ENCODE measurements around the gene TSHZ2. TPM values are rescaled to one million over a fixed set of nuclear protein-coding genes. Genes with fewer than 3 reads are reported as not detected.

Gene TSHZ2
- total and polyA plus RNA-seq, 2 of the 4 experiments (the other 2 are of a cell fraction) = under 0.01 to 0.02 TPM

DNA sequence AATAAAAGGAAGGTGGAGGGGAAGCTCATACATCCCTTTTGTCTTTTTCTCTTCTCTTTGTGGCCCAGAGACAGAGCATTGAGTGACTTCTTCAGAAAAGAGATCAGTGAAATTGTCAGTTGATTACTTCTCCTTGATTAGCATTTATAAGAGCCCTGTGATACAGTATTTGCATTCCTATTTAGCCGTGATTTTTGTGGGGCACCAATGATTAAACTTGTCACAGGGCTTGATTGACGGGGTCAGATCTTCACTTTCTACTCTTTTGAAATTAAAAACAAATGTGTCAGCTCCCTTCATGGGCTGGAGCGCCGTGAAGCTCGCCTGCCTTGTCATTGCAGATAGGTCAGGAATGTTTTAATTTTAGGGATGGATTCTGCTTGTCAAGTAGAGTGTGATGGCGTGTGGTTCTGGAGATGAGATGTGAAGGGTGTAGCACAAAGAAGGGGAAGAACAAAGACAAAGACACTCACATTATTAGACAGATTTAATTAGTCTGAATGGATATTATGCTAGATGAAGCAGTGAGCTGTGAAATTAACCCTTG, 454.7 kb downstream of the TSHZ2 start:
- WGBS, 2 experiments (ENCODE audit: extremely low coverage in 2 of 2, insufficient read length in 1 of 2) = 40% methylated on average over 1 of the region's 6 CpGs; no CpG with 5 or more reads in 1 of the 2 experiments

More for the DNA sequence above, 454.7 kb downstream of the TSHZ2 start:
- H3K18ac ChIP-seq (ENCODE audit: low read depth, low read length) = no peak overlapping the region
- DNase-seq (no peak), ATAC-seq (ENCODE audit: low read depth) (no peak)
- no peak overlapping the region for H4K5ac ChIP-seq (ENCODE audit: low read depth, low read length)
- no TSS peak for BruUV-seq (replicated peaks)
- intact Hi-C loops (cut with micrococcal nuclease) = no loop called here
- no peak overlapping the region for H3K56ac ChIP-seq (ENCODE audit: extremely low read depth, insufficient read depth, low read length)
- no peaks in the 10 kb centered on the region for H3K36me3 ChIP-seq (ENCODE audit: control insufficient read depth, insufficient read depth, low read length)
- ChIA-PET CTCF (interaction anchor here (1.3 kb wide), 1 partner anchor 8 kb away, joined by 4 read pairs; no protein-coding TSS in a partner anchor), POLR2A (ENCODE audit: unreplicated experiment) (no interaction called here)
- no peak overlapping the region for H2BK120ac ChIP-seq (ENCODE audit: low read depth, low read length)
- H3K9ac ChIP-seq (ENCODE audit: low read depth, low read length) = no peak overlapping the region
- H2BK15ac ChIP-seq (ENCODE audit: low read depth, low read length) = no peak overlapping the region
- H3K27me3 ChIP-seq (ENCODE audit: control insufficient read depth, insufficient read depth, low read length) = no peaks in the 10 kb centered on the region
- H3K14ac ChIP-seq (replicated peaks; ENCODE audit: low read depth, low read length) = no peak overlapping the region
- no peaks in the 10 kb centered on the region for H3K9me3 ChIP-seq (ENCODE audit: control insufficient read depth, insufficient read depth, low read length)
- no peak overlapping the region for H3K4me2 ChIP-seq (ENCODE audit: low read depth, low read length)
- H3K9me1 ChIP-seq (ENCODE audit: insufficient read depth, low read length) = no peaks in the 10 kb centered on the region
- TF ChIP-seq MXI1 (IDR thresholded peaks at IDR 0.05; ENCODE audit: borderline replicate concordance, low read depth, low read length) = no peak
- TF ChIP-seq POLR2A (IDR thresholded peaks at IDR 0.05; ENCODE audit: low read depth, low read length) = no peak
- TF ChIP-seq RFX5 (IDR thresholded peaks at IDR 0.05; ENCODE audit: low read depth, low read length) = no peak
- no peak for TF ChIP-seq FOS (IDR thresholded peaks at IDR 0.05; ENCODE audit: low read depth, low read length)
- no peak for TF ChIP-seq MAFK (IDR thresholded peaks at IDR 0.05; ENCODE audit: low read depth, low read length)
- no peak overlapping the region for H3K4me3 ChIP-seq (ENCODE audit: insufficient read depth, low read depth, low read length)
- no peak overlapping the region for H3K4ac ChIP-seq (ENCODE audit: low read depth, low read length)
- dilution Hi-C loops (cut with HindIII; ENCODE audit: low sequenced_read_pairs, unreplicated experiment) = no loop called here
- no peak overlapping the region for H2AK9ac ChIP-seq (replicated peaks; ENCODE audit: low read depth, low read length, poor library complexity)
- H2AFZ ChIP-seq (replicated peaks; ENCODE audit: low read length, poor library complexity) = no peak overlapping the region
- no peak overlapping the region for H2AK5ac ChIP-seq (ENCODE audit: low read depth, low read length)
- H3K4me1 ChIP-seq (ENCODE audit: control insufficient read depth, insufficient read depth, low read length) = no peaks in the 10 kb centered on the region
- no peak overlapping the region for H3K23ac ChIP-seq (ENCODE audit: low read depth, low read length)
- H4K20me1 ChIP-seq (ENCODE audit: insufficient read depth, low read length) = no peaks in the 10 kb centered on the region
- no peak overlapping the region for H4K91ac ChIP-seq (ENCODE audit: insufficient read depth, low read depth, low read length)
- H2BK20ac ChIP-seq (ENCODE audit: low read depth, low read length) = no peak overlapping the region
- H2BK5ac ChIP-seq (ENCODE audit: low read depth, low read length, poor library complexity, severe bottlenecking) = no peak overlapping the region
- in situ Hi-C loops (cut with MboI; ENCODE audit: low sequenced_read_pairs) = no loop called here
- H3K27ac ChIP-seq (ENCODE audit: insufficient read depth, low read length) = no peak overlapping the region
- H3K79me1 ChIP-seq (ENCODE audit: low read depth in 1 of 2, low read length in 2 of 2) = no peaks in the 10 kb centered on the region
- H4K8ac ChIP-seq (ENCODE audit: low read depth in 2 of 2, low read length in 2 of 2) = no peak overlapping the region

Measured in IMR-90 (cell line).